GM12878 (cell line): ENCODE results near the gene SERINC5. TPM values are rescaled to one million over a fixed set of nuclear protein-coding genes. Genes with fewer than 3 reads are reported as not detected.

ENCODE experiments used
- ATAC-seq: fragments of 200-7000 bp; cut with Tn5 transposase; 3 replicates; pipeline ENCODE4 v1.9.1; 2020; ENCODE audit warnings: mild to moderate bottlenecking, moderate library complexity
- BruUV-seq: library from RNA; stranded (reverse); fragments of 400-500 nt; replicated peaks from 2 replicates; lab custom pipeline; 2021; lab: Mats Ljungman, UMichigan
- CTCF ChIA-PET: fragments of 300-600 bp; sonication (Branson Sonifier 250); formaldehyde crosslinking; extraction: SDS; loops from one replicate; lab custom pipeline; 2021; ENCODE audit warnings: inconsistent platforms; lab: Yijun Ruan, JAX
- POLR2A ChIA-PET: fragments of 350-600 bp; formaldehyde crosslinking; extraction: SDS; loops from one replicate; lab custom pipeline; 2021; ENCODE audit warnings: inconsistent platforms; lab: Charles Lee
- RAD21 ChIA-PET: fragments of 300-600 bp; sonication (Branson Sonifier 250); formaldehyde crosslinking; loops from one replicate; lab custom pipeline; 2023; ENCODE audit warnings: antibody characterized with exemption; ENCODE audit not compliant: unreplicated experiment; lab: Charles Lee
- SMC1A ChIA-PET: fragments of 300-600 bp; sonication (Branson Sonifier 250); formaldehyde crosslinking; loops from one replicate; lab custom pipeline; 2023; ENCODE audit not compliant: unreplicated experiment, uncharacterized antibody; lab: Charles Lee
- DNase-seq: peaks from one replicate; pipeline ENCODE4 v3.0.0-alpha.2; 2011; ENCODE audit warnings: low read depth, low spot score
- FAIRE-seq: peaks from 3 replicates; lab custom pipeline; 2011; peaks lifted over from hg19 to GRCh38; lab: Jason Lieb, UNC
- H2AFZ ChIP-seq: 2 replicates; pipeline ENCODE4 v1.6.0; 2011; ENCODE audit warnings: low read depth, low read length, control low read depth; ENCODE audit not compliant: control insufficient read depth
- H3K27ac ChIP-seq: 2 replicates; pipeline ENCODE4 v1.5.1; 2011; ENCODE audit warnings: control low read depth; ENCODE audit not compliant: control insufficient read depth, insufficient read depth
- H3K27me3 ChIP-seq, 2 experiments: replicated peaks in 1 of 2; 2 replicates each; pipeline versions ENCODE4 v1.6.0 to v1.6.1; 2011; ENCODE audit warnings: low read length in 1 of 2; ENCODE audit not compliant: control insufficient read depth in 2 of 2, insufficient read depth in 2 of 2
- H3K36me3 ChIP-seq, 2 experiments: 2 replicates each; pipeline ENCODE4 v1.5.1; 2011; ENCODE audit warnings: low read length in 1 of 2; ENCODE audit not compliant: control insufficient read depth in 2 of 2, insufficient read depth in 2 of 2
- H3K4me1 ChIP-seq: 2 replicates; pipeline ENCODE4 v1.6.1; 2011; ENCODE audit warnings: mild to moderate bottlenecking, low read length, moderate library complexity, mixed read lengths; ENCODE audit not compliant: control insufficient read depth, insufficient read depth
- H3K4me2 ChIP-seq: 2 replicates; pipeline ENCODE4 v1.6.0; 2011; ENCODE audit warnings: control low read depth; ENCODE audit not compliant: control insufficient read depth, insufficient read depth
- H3K4me3 ChIP-seq: fragments of 200-600 bp; sonication (generic); 2 replicates; pipeline ENCODE4 v1.5.1; 2016
- H3K79me2 ChIP-seq: 2 replicates; pipeline ENCODE4 v1.6.0; 2011; ENCODE audit warnings: low read length; ENCODE audit not compliant: control insufficient read depth, insufficient read depth
- H3K9ac ChIP-seq: 2 replicates; pipeline ENCODE4 v1.8.0; 2011; ENCODE audit warnings: low read length, control low read depth, mixed read lengths; ENCODE audit not compliant: control insufficient read depth, insufficient read depth
- H3K9me3 ChIP-seq: replicated peaks from 3 replicates; pipeline ENCODE4 v1.5.1; 2011; ENCODE audit warnings: mild to moderate bottlenecking, low read length; ENCODE audit not compliant: control insufficient read depth, insufficient read depth
- H4K20me1 ChIP-seq: 2 replicates; pipeline ENCODE4 v1.6.0; 2011; ENCODE audit not compliant: control insufficient read depth, insufficient read depth
- ATF7 ChIP-seq: fragments of 450-650 bp; IDR thresholded peaks from 2 replicates; pipeline ENCODE4 v1.6.1; 2016; ENCODE audit warnings: low read depth, mild to moderate bottlenecking
- BACH1 ChIP-seq: fragments of 450-650 bp; IDR thresholded peaks from 2 replicates; pipeline ENCODE4 v1.6.1; 2017; ENCODE audit warnings: mild to moderate bottlenecking, borderline replicate concordance
- DPF2 ChIP-seq: fragments of 450-650 bp; IDR thresholded peaks from 2 replicates; pipeline ENCODE4 v1.6.1; 2017; ENCODE audit warnings: mild to moderate bottlenecking
- MXI1 ChIP-seq: fragments of 150-350 bp; IDR thresholded peaks from 2 replicates; pipeline ENCODE4 v1.6.1; 2011; ENCODE audit warnings: low read depth, mild to moderate bottlenecking, inconsistent platforms, low read length, improper control_type of control experiment
- NFIC ChIP-seq: IDR thresholded peaks from 2 replicates; pipeline ENCODE4 v1.6.1; 2012; ENCODE audit warnings: low read depth, mild to moderate bottlenecking, inconsistent platforms, low read length, moderate library complexity
- PAX8 ChIP-seq: fragments of 450-650 bp; IDR thresholded peaks from 2 replicates; pipeline ENCODE4 v1.6.1; 2017; ENCODE audit warnings: mild to moderate bottlenecking, moderate library complexity
- SMC3 ChIP-seq: IDR thresholded peaks from 2 replicates; pipeline ENCODE4 v1.6.1; 2011; ENCODE audit warnings: low read length, improper control_type of control experiment, borderline replicate concordance
- TARDBP ChIP-seq: IDR thresholded peaks from 2 replicates; pipeline ENCODE4 v1.6.1; 2016; ENCODE audit warnings: borderline replicate concordance
- TBL1XR1 ChIP-seq: IDR thresholded peaks from 2 replicates; pipeline ENCODE4 v1.6.1; 2012; ENCODE audit warnings: low read depth, low read length, improper control_type of control experiment
- TCF12 ChIP-seq: IDR thresholded peaks from 2 replicates; pipeline ENCODE4 v1.6.1; 2011; ENCODE audit warnings: low read depth, mild to moderate bottlenecking, low read length
- ZNF622 ChIP-seq: fragments of 450-650 bp; IDR thresholded peaks from 2 replicates; pipeline ENCODE4 v1.6.1; 2017; ENCODE audit warnings: mild to moderate bottlenecking, inconsistent platforms
- WGBS: methylation state at CpG from one replicate; pipeline ENCODE4 v1.1.6; 2016; ENCODE audit warnings: low lambda C conversion rate; ENCODE audit not compliant: insufficient replicate concordance, insufficient coverage; ENCODE audit errors: missing lambda C conversion rate; 5-methylcytosine and 5-hydroxymethylcytosine counted together
- in situ Hi-C: fragments of 300-500 bp; cut with MboI; formaldehyde crosslinking; loops from 9 replicates; pipeline ENCODE4 v1.14.3; 2018; ENCODE audit warnings: mixed read lengths
- intact Hi-C: fragments of 100-400 bp; cut with micrococcal nuclease; formaldehyde crosslinking; loops from one replicate; pipeline ENCODE4 v1.14.2; 2022; ENCODE audit not compliant: unreplicated experiment
- polyA plus RNA-seq, 11 experiments: library from polyadenylated mRNA; depleted of rRNA in 4 of 11; unstranded in 6 of 11; stranded (reverse) in 5 of 11; fragments of >200 nt; fragmentation: Nextera tagmentation in 4 of 11; fragmentation: Illumina TruSeq in 1 of 11; extraction: Ambion mirVana in 4 of 11; extraction: Trizol in 1 of 11; gene quantifications; 1 replicate in 1 of 11; 2 replicates in 10 of 11; pipeline versions ENCODE4 v1.2.1 to v1.2.3, GENCODE V29; 2011 to 2016; ENCODE audit warnings: inconsistent platforms in 2 of 11, missing spikeins in 2 of 11, low read depth in 1 of 11
- total RNA-seq, 4 experiments: library from RNA; depleted of rRNA in 3 of 4; stranded (reverse); fragments of >200 nt in 3 of 4; fragmentation: Illumina TruSeq in 1 of 4; extraction: Trizol in 1 of 4; gene quantifications; 2 replicates each; pipeline versions ENCODE4 v1.2.1 to v1.2.3, GENCODE V29; 2013 to 2021
- TF ChIP-seq, protein P1 (sequence below): fragments of 150-350 bp; IDR thresholded peaks from 2 replicates; pipeline ENCODE4 v1.6.1; 2014; ENCODE audit warnings: mild to moderate bottlenecking, low read depth, low read length
- TF ChIP-seq, protein P2 (sequence below): fragments of 450-650 bp; IDR thresholded peaks from 2 replicates; pipeline ENCODE4 v1.6.1; 2017; ENCODE audit warnings: antibody characterized with exemption, mild to moderate bottlenecking, moderate library complexity
- TF ChIP-seq, protein P3 (sequence below): fragments of 450-650 bp; IDR thresholded peaks from 2 replicates; pipeline ENCODE4 v1.6.1; 2014; ENCODE audit warnings: mild to moderate bottlenecking
- TF ChIP-seq, protein P4 (sequence below): IDR thresholded peaks from 2 replicates; pipeline ENCODE4 v1.6.1; 2012; ENCODE audit warnings: low read length, inconsistent platforms
- TF ChIP-seq, protein P5 (sequence below): IDR thresholded peaks from 2 replicates; pipeline ENCODE4 v1.6.1; 2011; ENCODE audit warnings: low read depth, mild to moderate bottlenecking, low read length, moderate library complexity, borderline replicate concordance; ENCODE audit errors: extremely low read depth
- TF ChIP-seq, protein P6 (sequence below): IDR thresholded peaks from 2 replicates; pipeline ENCODE4 v1.6.1; 2012; ENCODE audit warnings: low read depth, low read length, improper control_type of control experiment

SERINC5 gene
- total and polyA plus RNA-seq, 10 of the 15 experiments (the other 5 are each of a cell fraction or from before 2014, with no cell fraction given), result 0.66 to 7.0 (median 2.8) TPM

DNA sequence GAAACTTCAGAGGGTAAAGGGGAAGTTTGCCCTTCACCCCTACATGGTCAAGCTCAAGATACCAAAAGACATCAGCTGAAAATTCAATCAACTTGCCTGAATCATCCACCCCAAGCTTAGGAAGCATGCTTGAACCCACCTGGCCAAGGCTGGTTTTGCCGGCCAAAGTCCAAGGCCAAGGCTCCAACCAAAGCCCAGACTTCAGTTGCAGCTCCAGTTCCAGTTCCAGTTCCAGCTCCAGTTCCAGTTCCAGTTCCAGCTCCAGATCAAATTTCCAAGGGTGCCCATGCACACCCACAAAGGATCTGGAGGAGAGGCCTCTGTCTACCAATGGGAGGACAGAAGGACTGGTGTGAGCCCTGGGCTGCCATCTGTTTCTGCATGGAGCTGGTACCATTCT, 4.6 kb upstream of the SERINC5 start:
- CTCF ChIA-PET, result interaction anchor here (1.2 to 1.7 kb wide), 2 partner anchors 21 to 105 kb away, joined by 3 to 5 read pairs; no protein-coding TSS in a partner anchor
- intact Hi-C loops, result no loop called here
- SMC1A ChIA-PET, result interaction anchor here (0.8 to 3.0 kb wide), 8 partner anchors 9 to 169 kb away, joined by 3 to 11 read pairs (median 4); no protein-coding TSS in a partner anchor
- RAD21 ChIA-PET, result no interaction called here
- ATAC-seq (no peak), FAIRE-seq (no peak), DNase-seq (no peak)
- no peaks in the 10 kb centered on the region; the same call in 2 of the 3 replicates for H3K9me3 ChIP-seq
- no TSS peak for BruUV-seq
- H3K36me3 ChIP-seq, result no peaks in the 10 kb centered on the region
- POLR2A ChIA-PET, result no interaction called here
- in situ Hi-C loops, result no loop called here
- no peak overlapping the region for H2AFZ ChIP-seq
- H3K4me1 ChIP-seq, result peaks cover 8% of the 10 kb centered on the region
- H3K27me3 ChIP-seq, result no peaks in the 10 kb centered on the region
- no peak overlapping the region for H3K9ac ChIP-seq
- no peaks in the 10 kb centered on the region for H4K20me1 ChIP-seq
- H3K27ac ChIP-seq, result no peak overlapping the region
- 100% methylated on average over 1 of the region's 1 CpG for WGBS
- TF ChIP-seq BACH1, result no peak
- TF ChIP-seq TBL1XR1, result no peak
- TF ChIP-seq ZNF622, result no peak
- no peak for TF ChIP-seq NFIC
- TF ChIP-seq MXI1, result no peak
- TF ChIP-seq ATF7, result no peak
- TF ChIP-seq, protein P1, sequence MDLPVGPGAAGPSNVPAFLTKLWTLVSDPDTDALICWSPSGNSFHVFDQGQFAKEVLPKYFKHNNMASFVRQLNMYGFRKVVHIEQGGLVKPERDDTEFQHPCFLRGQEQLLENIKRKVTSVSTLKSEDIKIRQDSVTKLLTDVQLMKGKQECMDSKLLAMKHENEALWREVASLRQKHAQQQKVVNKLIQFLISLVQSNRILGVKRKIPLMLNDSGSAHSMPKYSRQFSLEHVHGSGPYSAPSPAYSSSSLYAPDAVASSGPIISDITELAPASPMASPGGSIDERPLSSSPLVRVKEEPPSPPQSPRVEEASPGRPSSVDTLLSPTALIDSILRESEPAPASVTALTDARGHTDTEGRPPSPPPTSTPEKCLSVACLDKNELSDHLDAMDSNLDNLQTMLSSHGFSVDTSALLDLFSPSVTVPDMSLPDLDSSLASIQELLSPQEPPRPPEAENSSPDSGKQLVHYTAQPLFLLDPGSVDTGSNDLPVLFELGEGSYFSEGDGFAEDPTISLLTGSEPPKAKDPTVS, result no peak
- no peak for TF ChIP-seq TARDBP
- TF ChIP-seq, protein P2, sequence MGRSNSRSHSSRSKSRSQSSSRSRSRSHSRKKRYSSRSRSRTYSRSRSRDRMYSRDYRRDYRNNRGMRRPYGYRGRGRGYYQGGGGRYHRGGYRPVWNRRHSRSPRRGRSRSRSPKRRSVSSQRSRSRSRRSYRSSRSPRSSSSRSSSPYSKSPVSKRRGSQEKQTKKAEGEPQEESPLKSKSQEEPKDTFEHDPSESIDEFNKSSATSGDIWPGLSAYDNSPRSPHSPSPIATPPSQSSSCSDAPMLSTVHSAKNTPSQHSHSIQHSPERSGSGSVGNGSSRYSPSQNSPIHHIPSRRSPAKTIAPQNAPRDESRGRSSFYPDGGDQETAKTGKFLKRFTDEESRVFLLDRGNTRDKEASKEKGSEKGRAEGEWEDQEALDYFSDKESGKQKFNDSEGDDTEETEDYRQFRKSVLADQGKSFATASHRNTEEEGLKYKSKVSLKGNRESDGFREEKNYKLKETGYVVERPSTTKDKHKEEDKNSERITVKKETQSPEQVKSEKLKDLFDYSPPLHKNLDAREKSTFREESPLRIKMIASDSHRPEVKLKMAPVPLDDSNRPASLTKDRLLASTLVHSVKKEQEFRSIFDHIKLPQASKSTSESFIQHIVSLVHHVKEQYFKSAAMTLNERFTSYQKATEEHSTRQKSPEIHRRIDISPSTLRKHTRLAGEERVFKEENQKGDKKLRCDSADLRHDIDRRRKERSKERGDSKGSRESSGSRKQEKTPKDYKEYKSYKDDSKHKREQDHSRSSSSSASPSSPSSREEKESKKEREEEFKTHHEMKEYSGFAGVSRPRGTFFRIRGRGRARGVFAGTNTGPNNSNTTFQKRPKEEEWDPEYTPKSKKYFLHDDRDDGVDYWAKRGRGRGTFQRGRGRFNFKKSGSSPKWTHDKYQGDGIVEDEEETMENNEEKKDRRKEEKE, result no peak
- no peak for TF ChIP-seq DPF2
- TF ChIP-seq SMC3, result no peak
- TF ChIP-seq, protein P3, sequence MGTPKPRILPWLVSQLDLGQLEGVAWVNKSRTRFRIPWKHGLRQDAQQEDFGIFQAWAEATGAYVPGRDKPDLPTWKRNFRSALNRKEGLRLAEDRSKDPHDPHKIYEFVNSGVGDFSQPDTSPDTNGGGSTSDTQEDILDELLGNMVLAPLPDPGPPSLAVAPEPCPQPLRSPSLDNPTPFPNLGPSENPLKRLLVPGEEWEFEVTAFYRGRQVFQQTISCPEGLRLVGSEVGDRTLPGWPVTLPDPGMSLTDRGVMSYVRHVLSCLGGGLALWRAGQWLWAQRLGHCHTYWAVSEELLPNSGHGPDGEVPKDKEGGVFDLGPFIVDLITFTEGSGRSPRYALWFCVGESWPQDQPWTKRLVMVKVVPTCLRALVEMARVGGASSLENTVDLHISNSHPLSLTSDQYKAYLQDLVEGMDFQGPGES, result no peak
- TF ChIP-seq TCF12, result no peak
- TF ChIP-seq, protein P4, sequence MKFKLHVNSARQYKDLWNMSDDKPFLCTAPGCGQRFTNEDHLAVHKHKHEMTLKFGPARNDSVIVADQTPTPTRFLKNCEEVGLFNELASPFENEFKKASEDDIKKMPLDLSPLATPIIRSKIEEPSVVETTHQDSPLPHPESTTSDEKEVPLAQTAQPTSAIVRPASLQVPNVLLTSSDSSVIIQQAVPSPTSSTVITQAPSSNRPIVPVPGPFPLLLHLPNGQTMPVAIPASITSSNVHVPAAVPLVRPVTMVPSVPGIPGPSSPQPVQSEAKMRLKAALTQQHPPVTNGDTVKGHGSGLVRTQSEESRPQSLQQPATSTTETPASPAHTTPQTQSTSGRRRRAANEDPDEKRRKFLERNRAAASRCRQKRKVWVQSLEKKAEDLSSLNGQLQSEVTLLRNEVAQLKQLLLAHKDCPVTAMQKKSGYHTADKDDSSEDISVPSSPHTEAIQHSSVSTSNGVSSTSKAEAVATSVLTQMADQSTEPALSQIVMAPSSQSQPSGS, result no peak
- no peak for TF ChIP-seq PAX8
- TF ChIP-seq, protein P5, sequence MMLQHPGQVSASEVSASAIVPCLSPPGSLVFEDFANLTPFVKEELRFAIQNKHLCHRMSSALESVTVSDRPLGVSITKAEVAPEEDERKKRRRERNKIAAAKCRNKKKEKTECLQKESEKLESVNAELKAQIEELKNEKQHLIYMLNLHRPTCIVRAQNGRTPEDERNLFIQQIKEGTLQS, result no peak
- TF ChIP-seq, protein P6, sequence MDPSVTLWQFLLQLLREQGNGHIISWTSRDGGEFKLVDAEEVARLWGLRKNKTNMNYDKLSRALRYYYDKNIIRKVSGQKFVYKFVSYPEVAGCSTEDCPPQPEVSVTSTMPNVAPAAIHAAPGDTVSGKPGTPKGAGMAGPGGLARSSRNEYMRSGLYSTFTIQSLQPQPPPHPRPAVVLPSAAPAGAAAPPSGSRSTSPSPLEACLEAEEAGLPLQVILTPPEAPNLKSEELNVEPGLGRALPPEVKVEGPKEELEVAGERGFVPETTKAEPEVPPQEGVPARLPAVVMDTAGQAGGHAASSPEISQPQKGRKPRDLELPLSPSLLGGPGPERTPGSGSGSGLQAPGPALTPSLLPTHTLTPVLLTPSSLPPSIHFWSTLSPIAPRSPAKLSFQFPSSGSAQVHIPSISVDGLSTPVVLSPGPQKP, result no peak
- H3K4me3 ChIP-seq, result no peak overlapping the region
- no peak overlapping the region for H3K4me2 ChIP-seq
- peaks cover 7% of the 10 kb centered on the region for H3K79me2 ChIP-seq
